Measurements from ENCODE around the gene FUT3.

Gene FUT3

GRCh38 chr19:5838353-5839064 is 12.7 kb downstream of the FUT3 start:
- no peak overlapping the region for H3K4me2 ChIP-seq (ENCODE audit: low read length)
- H3K4me3 ChIP-seq (ENCODE audit: low read length), result no peak overlapping the region
- H2AFZ ChIP-seq (ENCODE audit: low read depth, low read length), result no peak overlapping the region
- H3K36me3 ChIP-seq (replicated peaks; ENCODE audit: low read depth, low read length), result no peaks in the 10 kb centered on the region
- H3K9me3 ChIP-seq (ENCODE audit: insufficient read depth, low read length), result no peaks in the 10 kb centered on the region
- no peaks in the 10 kb centered on the region for H3K4me1 ChIP-seq (ENCODE audit: low read length)
- no peak overlapping the region for H3K9ac ChIP-seq (ENCODE audit: low read length)
- peaks cover 17% of the 10 kb centered on the region; the same call in 1 of the 2 replicates for H3K27me3 ChIP-seq (ENCODE audit: low read depth, low read length)
- H4K20me1 ChIP-seq (ENCODE audit: insufficient read depth, low read length), result no peaks in the 10 kb centered on the region
- no peak overlapping the region for H3K27ac ChIP-seq (ENCODE audit: low read length)
- H3K79me2 ChIP-seq (ENCODE audit: low read length), result no peaks in the 10 kb centered on the region
- TF ChIP-seq CTCF (IDR thresholded peaks at IDR 0.05; ENCODE audit: low read depth, low read length), result no peak
- no peak for TF ChIP-seq EZH2phosphoT487 (IDR thresholded peaks at IDR 0.05; ENCODE audit: low read depth)

- TF ChIP-seq CTCF (IDR thresholded peaks at IDR 0.05; ENCODE audit: low read depth, low read length) (no peak), EZH2phosphoT487 (IDR thresholded peaks at IDR 0.05; ENCODE audit: low read depth) (no peak)
- no peak overlapping the region for H3K4me3 ChIP-seq (ENCODE audit: low read length)
- H2AFZ ChIP-seq (ENCODE audit: low read depth, low read length), result no peak overlapping the region
- no peaks in the 10 kb centered on the region for H4K20me1 ChIP-seq (ENCODE audit: insufficient read depth, low read length)
- peaks cover 17% of the 10 kb centered on the region; the same call in 1 of the 2 replicates for H3K27me3 ChIP-seq (ENCODE audit: low read depth, low read length)
- H3K36me3 ChIP-seq (replicated peaks; ENCODE audit: low read depth, low read length), result no peaks in the 10 kb centered on the region
- no peaks in the 10 kb centered on the region for H3K9me3 ChIP-seq (ENCODE audit: insufficient read depth, low read length)
- H3K9ac ChIP-seq (ENCODE audit: low read length), result no peak overlapping the region
- H3K79me2 ChIP-seq (ENCODE audit: low read length), result no peaks in the 10 kb centered on the region
- no peak overlapping the region for H3K4me2 ChIP-seq (ENCODE audit: low read length)
- no peaks in the 10 kb centered on the region for H3K4me1 ChIP-seq (ENCODE audit: low read length)
- no peak overlapping the region for H3K27ac ChIP-seq (ENCODE audit: low read length)
Observed at GRCh38 chr19:5837761-5838352, 13.4 kb downstream of the FUT3 start.

- H3K27me3 ChIP-seq (ENCODE audit: low read depth, low read length), result peaks cover 13% of the 10 kb centered on the region; the same call in 1 of the 2 replicates
- no peaks in the 10 kb centered on the region for H3K4me1 ChIP-seq (ENCODE audit: low read length)
- no peaks in the 10 kb centered on the region for H3K79me2 ChIP-seq (ENCODE audit: low read length)
- H3K9me3 ChIP-seq (ENCODE audit: insufficient read depth, low read length), result no peaks in the 10 kb centered on the region
- H4K20me1 ChIP-seq (ENCODE audit: insufficient read depth, low read length), result no peaks in the 10 kb centered on the region
- no peak for TF ChIP-seq EZH2phosphoT487 (IDR thresholded peaks at IDR 0.05; ENCODE audit: low read depth)
- no peak for TF ChIP-seq CTCF (IDR thresholded peaks at IDR 0.05; ENCODE audit: low read depth, low read length)
- no peak overlapping the region for H2AFZ ChIP-seq (ENCODE audit: low read depth, low read length)
- H3K4me2 ChIP-seq (ENCODE audit: low read length), result no peak overlapping the region
- no peak overlapping the region for H3K4me3 ChIP-seq (ENCODE audit: low read length)
- no peaks in the 10 kb centered on the region for H3K36me3 ChIP-seq (replicated peaks; ENCODE audit: low read depth, low read length)
- H3K27ac ChIP-seq (ENCODE audit: low read length), result no peak overlapping the region
- H3K9ac ChIP-seq (ENCODE audit: low read length), result no peak overlapping the region
Observed at GRCh38 chr19:5832527-5833216, 18.6 kb downstream of the FUT3 start.

GRCh38 chr19:5832061-5832460 is 19.2 kb downstream of the FUT3 start:
- Histone ChIP-seq H3K4me1 (ENCODE audit: low read length) (peaks cover 2% of the 10 kb centered on the region; the same call in 1 of the 2 replicates), H3K4me3 (ENCODE audit: low read length) (no peak overlapping the region), H3K36me3 (replicated peaks; ENCODE audit: low read depth, low read length) (no peaks in the 10 kb centered on the region), H3K9ac (ENCODE audit: low read length) (no peak overlapping the region), H3K9me3 (ENCODE audit: insufficient read depth, low read length) (no peaks in the 10 kb centered on the region), H3K27ac (ENCODE audit: low read length) (no peak overlapping the region), H4K20me1 (ENCODE audit: insufficient read depth, low read length) (no peaks in the 10 kb centered on the region), H2AFZ (ENCODE audit: low read depth, low read length) (no peak overlapping the region), H3K4me2 (ENCODE audit: low read length) (no peak overlapping the region), H3K79me2 (ENCODE audit: low read length) (no peaks in the 10 kb centered on the region), H3K27me3 (ENCODE audit: low read depth, low read length) (peaks cover 13% of the 10 kb centered on the region; the same call in 1 of the 2 replicates)
- TF ChIP-seq EZH2phosphoT487 (IDR thresholded peaks at IDR 0.05; ENCODE audit: low read depth) (no peak), CTCF (IDR thresholded peaks at IDR 0.05; ENCODE audit: low read depth, low read length) (no peak)

Data from OCI-LY3 (cell line).